MG63 (cell line): ENCODE data around the gene CDK13. TPM values are rescaled to one million over a fixed set of nuclear protein-coding genes. Genes with fewer than 3 reads are reported as not detected.
"Not testable (repeated sequence)": the region's sequence is repeated elsewhere in the genome, so short reads cannot be mapped to it uniquely, and the experiment has no call there.

Source experiments
- DNase-seq: peaks from one replicate; pipeline ENCODE4 v3.0.0-alpha.2; 2020
- H3K27me3 ChIP-seq: fragments of 250-450 bp; sonication (Bioruptor Pico); 2 replicates; pipeline ENCODE4 v1.5.1; 2020; ENCODE audit warnings: mild to moderate bottlenecking, moderate library complexity
- H3K36me3 ChIP-seq: fragments of 250-450 bp; sonication (Bioruptor Pico); 2 replicates; pipeline ENCODE4 v1.5.1; 2020; ENCODE audit warnings: mild to moderate bottlenecking, moderate library complexity
- H3K4me3 ChIP-seq: fragments of 250-450 bp; sonication (Bioruptor Pico); 2 replicates; pipeline ENCODE4 v1.5.1; 2020; ENCODE audit warnings: mild to moderate bottlenecking, moderate library complexity
- H3K9me3 ChIP-seq: fragments of 250-450 bp; sonication (Bioruptor Pico); 2 replicates; pipeline ENCODE4 v1.5.1; 2020; ENCODE audit warnings: mild to moderate bottlenecking, moderate library complexity
- total RNA-seq: library from RNA; depleted of rRNA; stranded (reverse); fragments of >200 nt; shearing (Covaris generic); gene quantifications from 2 replicates; pipeline ENCODE4 v1.2.3, GENCODE V29; 2014; ENCODE audit warnings: low replicate concordance

CDK13 gene
- total RNA-seq, 1 experiment from 2014 or later, result 24.1 TPM

DNA sequence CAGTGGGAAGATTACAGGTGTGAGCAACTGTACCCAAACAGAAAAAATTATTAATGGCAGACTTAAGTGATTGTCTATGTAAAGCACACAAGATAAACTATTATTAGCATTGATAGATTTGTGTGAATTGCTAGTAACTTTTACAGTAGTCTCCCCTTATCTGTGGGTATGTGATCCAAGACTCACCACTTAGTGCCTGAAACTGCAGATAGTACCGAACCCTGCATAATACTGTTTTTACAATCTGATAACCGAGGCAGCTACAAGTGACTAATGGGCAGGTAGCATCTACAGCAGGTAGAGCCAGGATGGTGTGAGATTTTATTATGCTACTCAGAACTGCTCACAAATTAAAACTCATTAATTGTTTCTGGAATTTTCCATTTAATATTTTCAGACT lies 152.8 kb downstream of the CDK13 start:
- H3K4me3 ChIP-seq, result no peak overlapping the region
- H3K36me3 ChIP-seq, result no peaks in the 10 kb centered on the region; the same call in none of the 2 replicates
- H3K9me3 ChIP-seq, result no peaks in the 10 kb centered on the region
- no peak for DNase-seq
- no peaks in the 10 kb centered on the region for H3K27me3 ChIP-seq

- Histone ChIP-seq H3K9me3 (no peaks in the 10 kb centered on the region), H3K36me3 (no peaks in the 10 kb centered on the region; the same call in none of the 2 replicates), H3K4me3 (no peak overlapping the region), H3K27me3 (no peaks in the 10 kb centered on the region)
- DNase-seq, result no peak
Observed at GRCh38 chr7:40105879-40106473, 155.9 kb downstream of the CDK13 start.

- Histone ChIP-seq H3K36me3 (no peaks in the 10 kb centered on the region), H3K4me3 (no peak overlapping the region), H3K27me3 (no peaks in the 10 kb centered on the region), H3K9me3 (no peaks in the 10 kb centered on the region)
- DNase-seq, result no peak
Observed at GRCh38 chr7:40115936-40116335, 165.9 kb downstream of the CDK13 start.

DNA sequence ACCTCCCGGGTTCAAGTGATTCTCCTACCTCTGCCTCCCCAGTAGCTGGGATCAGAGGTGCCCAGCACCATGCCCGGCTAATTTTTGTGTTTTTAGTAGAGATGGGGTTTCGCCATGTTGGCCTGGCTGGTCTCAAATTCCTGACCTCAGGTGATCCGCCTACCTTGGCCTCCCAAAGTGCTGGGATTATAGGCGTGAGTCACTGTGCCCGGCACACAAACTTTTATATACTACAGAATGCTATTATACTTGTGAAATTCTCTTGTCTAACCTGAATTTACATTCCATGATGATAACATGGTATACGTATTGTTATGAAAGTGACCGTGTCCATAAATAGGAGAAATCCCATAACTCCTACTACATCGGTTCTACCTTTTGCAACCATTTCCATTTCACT lies 167.1 kb downstream of the CDK13 start:
- not testable (repeated sequence) for DNase-seq, H3K4me3 ChIP-seq, H3K9me3 ChIP-seq, H3K36me3 ChIP-seq, H3K27me3 ChIP-seq

DNA sequence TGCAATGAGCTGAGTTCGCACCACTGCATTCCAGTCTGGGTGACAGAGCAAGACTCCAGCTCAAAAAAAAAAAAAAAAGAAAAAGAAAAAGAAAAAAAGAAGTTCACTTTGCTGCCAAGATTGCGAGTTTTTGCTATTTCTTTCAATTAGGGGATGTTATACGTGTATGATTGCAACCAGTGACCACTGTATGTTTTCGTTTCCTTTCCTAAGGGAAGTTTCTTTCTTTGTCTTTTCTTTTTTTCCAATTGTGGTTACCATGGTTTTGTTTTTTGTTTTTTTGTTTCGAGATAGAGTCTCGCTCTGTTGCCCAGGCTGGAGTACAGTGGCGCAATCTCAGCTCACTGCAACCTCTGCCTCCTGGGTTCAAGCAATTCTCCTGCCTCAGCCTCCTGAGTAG lies 168.1 kb downstream of the CDK13 start:
- not testable (repeated sequence) for DNase-seq, H3K9me3 ChIP-seq, H3K36me3 ChIP-seq, H3K27me3 ChIP-seq, H3K4me3 ChIP-seq

GRCh38 chr7:40120020-40120419 lies 170.0 kb downstream of the CDK13 start:
- no peaks in the 10 kb centered on the region for H3K9me3 ChIP-seq
- no peak overlapping the region for H3K4me3 ChIP-seq
- DNase-seq, result no peak
- H3K27me3 ChIP-seq, result no peaks in the 10 kb centered on the region
- no peaks in the 10 kb centered on the region for H3K36me3 ChIP-seq

DNA sequence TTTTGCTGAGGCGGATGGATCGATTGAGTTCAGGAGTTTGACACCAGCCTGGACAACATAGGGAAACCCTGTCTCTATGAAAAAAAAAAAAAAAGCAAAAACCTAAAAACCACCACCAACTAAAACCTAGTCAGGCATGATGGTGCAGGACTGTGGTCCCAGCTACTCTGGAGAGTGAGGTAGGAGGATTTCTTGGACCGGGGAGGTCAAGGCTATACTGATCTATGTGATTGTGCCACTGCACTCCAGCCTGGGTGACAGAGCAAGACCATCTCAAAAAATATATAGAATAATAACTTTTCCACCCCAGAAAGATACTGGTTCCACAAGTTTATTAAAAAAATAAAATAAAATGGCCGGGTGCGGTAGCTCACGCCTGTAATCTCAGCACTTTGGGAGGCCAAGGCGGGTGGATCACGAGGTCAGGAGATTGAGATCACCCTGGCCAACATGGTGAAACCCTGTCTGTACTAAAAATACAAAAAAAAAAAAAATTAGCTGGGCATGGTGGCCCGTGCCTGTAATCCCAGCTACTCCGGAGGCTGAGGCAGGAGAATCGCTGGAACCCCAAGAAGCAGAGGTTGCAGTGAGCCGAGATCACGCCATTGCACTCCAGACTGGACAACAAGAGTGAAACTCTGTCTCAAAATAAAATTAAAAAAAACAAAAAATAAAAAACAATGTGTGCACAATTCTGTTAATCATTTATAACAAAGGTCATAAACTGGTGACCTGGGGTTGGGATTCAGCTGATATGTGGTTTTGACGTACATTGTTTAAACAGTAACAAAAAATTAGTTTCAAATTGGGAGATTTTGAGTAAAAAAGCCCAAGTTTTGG lies 172.3 kb downstream of the CDK13 start:
- not testable (repeated sequence) for H3K9me3 ChIP-seq, H3K36me3 ChIP-seq, H3K27me3 ChIP-seq, H3K4me3 ChIP-seq, DNase-seq

GRCh38 chr7:40122940-40123254 lies 172.8 kb downstream of the CDK13 start:
- Histone ChIP-seq H3K27me3 (no peaks in the 10 kb centered on the region), H3K36me3 (no peaks in the 10 kb centered on the region), H3K9me3 (no peaks in the 10 kb centered on the region), H3K4me3 (no peak overlapping the region)
- DNase-seq, result no peak

DNA sequence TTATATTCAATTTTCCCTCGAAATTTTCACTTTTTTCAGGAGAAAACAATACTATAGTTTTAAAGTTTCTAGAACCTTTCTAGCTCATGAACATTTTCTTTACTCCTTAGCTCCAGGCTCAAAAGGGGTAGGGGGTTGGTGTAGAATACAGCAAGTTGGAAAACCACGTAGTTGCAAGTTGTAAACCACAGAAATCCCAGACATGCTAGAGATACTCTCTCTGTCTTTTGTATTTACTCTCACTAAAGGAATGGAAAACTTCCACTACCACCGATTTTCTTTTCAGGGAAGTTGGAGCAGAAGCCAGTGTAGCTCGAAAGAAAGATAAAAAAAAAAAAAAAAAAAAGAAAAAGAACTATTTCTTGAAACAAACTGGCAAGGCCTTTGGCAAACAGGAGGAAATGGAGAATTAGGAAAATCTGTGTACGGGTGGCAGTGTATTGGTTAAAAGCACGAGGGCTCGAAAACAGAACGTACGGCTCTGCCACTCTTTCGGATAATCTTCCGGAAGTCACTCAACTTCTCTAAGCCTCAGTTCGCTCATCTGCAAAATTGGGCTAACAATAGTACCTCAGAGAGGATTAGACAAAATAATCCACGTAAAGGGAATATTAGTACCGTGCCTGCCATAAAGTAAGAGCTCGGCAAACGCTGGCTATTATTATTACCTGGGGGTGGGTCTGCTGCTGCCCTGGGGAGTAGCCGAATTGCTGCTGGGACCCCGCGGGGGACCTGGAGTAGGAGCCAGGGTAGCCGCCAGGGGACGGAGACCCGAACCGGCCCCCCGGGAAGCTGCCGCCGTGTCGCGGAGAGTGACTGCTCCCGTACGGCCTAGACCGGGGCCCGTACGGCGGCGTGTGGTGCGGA lies 183.7 kb downstream of the CDK13 start:
- Histone ChIP-seq H3K9me3 (no peaks in the 10 kb centered on the region), H3K4me3 (peak overlapping the region; percentile 95), H3K36me3 (peaks cover 14% of the 10 kb centered on the region), H3K27me3 (no peaks in the 10 kb centered on the region)
- DNase-seq, result no peak

DNA sequence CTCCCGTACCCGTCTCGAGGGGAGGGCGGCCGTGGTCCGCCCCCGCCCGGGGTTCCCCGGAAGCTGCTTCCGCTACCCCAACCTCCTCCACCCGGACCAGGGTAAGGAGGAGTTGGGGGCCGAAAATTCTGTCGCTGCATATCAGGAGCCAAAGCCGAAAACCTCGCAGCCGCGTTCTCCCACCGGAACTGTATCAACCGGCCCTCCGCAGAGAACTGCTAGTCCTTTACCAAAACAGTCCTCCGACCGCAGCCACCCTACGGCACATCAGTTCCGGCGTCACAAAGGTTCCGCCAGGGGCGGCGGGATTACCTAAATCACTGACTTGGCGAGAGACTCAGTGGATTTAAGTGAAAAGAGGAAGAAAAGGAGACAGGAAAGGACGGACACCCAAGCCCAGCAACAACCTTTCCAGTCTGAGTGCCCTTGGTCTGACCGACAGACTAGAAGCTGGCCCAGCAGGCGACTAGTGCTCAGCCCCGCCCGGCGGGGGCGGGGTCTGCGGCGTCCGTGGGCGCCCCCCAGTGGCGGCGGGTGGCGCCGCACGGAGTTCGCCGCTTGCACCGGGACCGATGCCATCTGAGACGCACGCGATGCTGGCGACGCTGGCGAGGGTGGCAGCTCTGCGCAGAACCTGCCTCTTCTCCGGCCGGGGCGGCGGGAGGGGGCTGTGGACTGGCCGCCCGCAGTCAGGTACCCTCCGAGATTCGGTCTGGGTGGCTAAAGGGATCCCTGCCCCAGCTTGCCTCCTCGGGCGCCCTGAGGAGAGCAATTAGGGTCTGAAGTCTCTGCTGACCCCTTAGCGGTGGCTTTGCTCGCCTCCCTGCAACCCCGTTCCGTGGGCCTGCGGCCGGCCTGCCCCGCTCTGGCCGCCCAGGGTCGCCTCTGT lies 184.6 kb downstream of the CDK13 start, which contains the start of the genes MPLKIP and SUGCT:
Gene MPLKIP, minus strand, starts transcription at position 195 of the 889 bp plus-strand sequence. Its CDS starts 55 bp downstream, at position 140.
Gene SUGCT, plus strand, starts transcription at position 578 of the 889 bp plus-strand sequence.
- Histone ChIP-seq H3K36me3 (peaks cover 14% of the 10 kb centered on the region), H3K27me3 (no peaks in the 10 kb centered on the region), H3K9me3 (no peaks in the 10 kb centered on the region), H3K4me3 (peak within 1 kb of the TSS; percentile 95)
- DNase-seq, result peak; percentile 78

DNA sequence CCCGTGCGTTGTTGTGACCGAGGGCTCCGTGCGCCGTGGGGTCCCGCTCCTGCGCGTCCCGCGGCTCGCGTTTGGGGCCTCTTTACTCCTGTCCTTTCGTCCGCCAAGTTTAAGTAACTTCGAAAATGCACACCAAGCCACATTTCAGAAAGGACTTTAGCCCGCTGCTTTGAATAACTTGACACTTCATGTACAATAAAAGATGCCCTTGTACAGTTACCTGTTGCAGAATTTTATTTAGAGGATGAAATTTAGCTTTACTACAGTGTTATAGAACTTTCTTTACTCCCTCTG lies 185.2 kb downstream of the CDK13 start:
- Histone ChIP-seq H3K27me3 (no peaks in the 10 kb centered on the region), H3K36me3 (peaks cover 14% of the 10 kb centered on the region), H3K9me3 (no peaks in the 10 kb centered on the region), H3K4me3 (peak overlapping the region; percentile 95)
- DNase-seq, result peak; percentile 19

GRCh38 chr7:40137563-40137962 lies 187.5 kb downstream of the CDK13 start:
- no peaks in the 10 kb centered on the region for H3K9me3 ChIP-seq
- no peak for DNase-seq
- peaks cover 2% of the 10 kb centered on the region for H3K36me3 ChIP-seq
- no peaks in the 10 kb centered on the region for H3K27me3 ChIP-seq
- H3K4me3 ChIP-seq, result no peak overlapping the region

DNA sequence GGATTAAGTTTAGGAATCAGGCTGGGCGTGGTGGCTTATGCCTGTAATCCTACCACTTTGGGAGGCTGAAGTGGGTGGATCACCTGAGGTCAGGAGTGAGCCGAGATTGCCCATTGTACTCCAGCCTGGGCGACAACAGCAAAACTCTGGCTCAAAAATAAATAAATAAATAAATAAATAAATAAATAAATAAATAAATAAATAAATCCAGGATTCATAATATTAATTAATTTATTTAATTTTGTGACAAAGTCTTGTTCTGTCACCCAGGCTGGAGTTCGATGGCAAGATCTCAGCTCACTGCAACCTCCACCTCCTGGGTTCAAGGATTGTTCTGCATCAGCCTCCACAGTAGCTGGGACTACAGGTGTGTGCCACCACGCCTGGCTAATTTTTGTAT lies 188.9 kb downstream of the CDK13 start:
- Histone ChIP-seq H3K9me3 (no peaks in the 10 kb centered on the region), H3K4me3 (no peak overlapping the region)

DNA sequence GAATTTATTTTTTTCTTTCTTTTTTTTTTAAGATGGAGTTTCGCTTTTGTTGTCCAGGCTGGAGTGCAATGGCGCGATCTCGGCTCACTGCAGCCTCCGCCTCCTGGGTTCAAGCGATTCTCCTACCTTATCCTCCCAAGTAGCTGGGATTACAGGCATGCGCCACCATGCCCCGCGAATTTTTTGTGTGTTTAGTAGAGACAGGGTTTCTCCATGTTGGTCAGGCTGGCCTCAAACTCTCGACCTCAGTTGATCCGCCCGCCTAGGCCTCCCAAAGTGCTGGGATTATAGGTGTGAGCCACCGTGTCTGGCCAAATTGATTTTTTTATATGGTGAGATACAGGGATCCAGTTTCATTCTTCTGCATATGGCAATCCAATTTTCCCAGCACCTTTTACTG lies 189.8 kb downstream of the CDK13 start:
- not testable (repeated sequence) for H3K9me3 ChIP-seq, DNase-seq, H3K27me3 ChIP-seq, H3K4me3 ChIP-seq, H3K36me3 ChIP-seq

More for the DNA sequence above, 188.9 kb downstream of the CDK13 start:
- H3K36me3 ChIP-seq, result no peaks in the 10 kb centered on the region
- DNase-seq, result no peak
- H3K27me3 ChIP-seq, result no peaks in the 10 kb centered on the region

- not testable (repeated sequence) for DNase-seq, H3K4me3 ChIP-seq, H3K27me3 ChIP-seq, H3K36me3 ChIP-seq, H3K9me3 ChIP-seq
Observed at GRCh38 chr7:40141916-40142315, 191.9 kb downstream of the CDK13 start.

DNA sequence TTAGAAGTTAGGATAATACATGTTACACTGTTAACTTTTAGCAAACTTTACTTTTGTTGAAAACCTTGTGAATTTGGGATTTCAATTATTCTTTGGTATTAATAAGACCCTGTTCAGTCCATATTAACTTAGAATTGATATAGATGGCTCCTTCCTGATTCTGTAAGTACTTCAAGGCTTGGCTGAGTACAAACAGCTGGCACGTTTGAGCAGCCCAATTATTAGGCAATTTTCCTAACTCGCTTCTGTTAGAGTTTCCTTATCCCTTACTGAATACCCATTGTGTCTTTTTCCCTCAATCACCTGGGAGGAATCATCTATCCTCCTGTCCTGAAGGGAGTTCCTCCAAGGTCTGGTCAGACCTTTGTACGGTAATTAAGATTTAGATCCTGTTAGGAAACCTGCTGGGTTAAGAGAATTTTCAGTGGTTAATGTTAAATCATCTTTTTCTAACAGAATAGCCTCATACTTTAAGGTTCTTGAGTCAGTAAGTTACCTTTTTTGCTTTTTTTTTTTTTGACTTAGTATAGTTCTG lies 195.6 kb downstream of the CDK13 start:
- not testable (repeated sequence) for H3K9me3 ChIP-seq, DNase-seq, H3K27me3 ChIP-seq, H3K36me3 ChIP-seq, H3K4me3 ChIP-seq
